Thyroid gland (tissue), 4 donors: ENCODE data around the gene NUFIP2.

Source experiments
- POLR2A ChIP-seq, 2 donors: fragments of 450-650 bp; IDR thresholded peaks; one replicate each; pipeline ENCODE4 v1.6.1; 2017; ENCODE audit warnings: antibody characterized with exemption in 2 of 2, mild to moderate bottlenecking in 2 of 2, moderate library complexity in 1 of 2
- TF ChIP-seq, protein P1 (sequence below), 6 experiments: fragments of 200-600 bp in 3 of 6; fragments of 450-650 bp in 3 of 6; sonication (generic) in 3 of 6; IDR thresholded peaks; one replicate each; pipeline ENCODE4 v1.5.1; 2016 to 2019; ENCODE audit warnings: antibody characterized with exemption in 6 of 6, mild to moderate bottlenecking in 2 of 6, inconsistent platforms in 1 of 6, moderate library complexity in 1 of 6

DNA sequence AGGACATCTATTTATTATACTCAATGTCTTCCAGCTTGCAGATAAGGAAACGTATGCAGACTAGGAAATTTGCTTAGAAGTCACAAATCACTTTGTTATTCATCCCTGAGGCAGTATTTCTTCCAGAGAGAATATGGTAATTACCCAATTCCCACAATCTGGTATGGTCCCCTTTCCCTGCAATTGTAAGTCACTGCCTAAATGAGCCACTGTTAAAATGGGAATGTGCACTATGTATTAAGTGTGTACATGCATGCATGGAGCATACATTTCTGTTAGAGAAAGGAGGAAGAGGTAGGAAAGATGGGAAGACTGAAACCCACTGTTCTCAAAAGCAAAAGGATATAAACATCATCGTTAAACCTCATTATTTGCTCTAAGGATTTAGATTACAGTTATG lies 10.0 kb downstream of the NUFIP2 start:
- TF ChIP-seq, protein P1, sequence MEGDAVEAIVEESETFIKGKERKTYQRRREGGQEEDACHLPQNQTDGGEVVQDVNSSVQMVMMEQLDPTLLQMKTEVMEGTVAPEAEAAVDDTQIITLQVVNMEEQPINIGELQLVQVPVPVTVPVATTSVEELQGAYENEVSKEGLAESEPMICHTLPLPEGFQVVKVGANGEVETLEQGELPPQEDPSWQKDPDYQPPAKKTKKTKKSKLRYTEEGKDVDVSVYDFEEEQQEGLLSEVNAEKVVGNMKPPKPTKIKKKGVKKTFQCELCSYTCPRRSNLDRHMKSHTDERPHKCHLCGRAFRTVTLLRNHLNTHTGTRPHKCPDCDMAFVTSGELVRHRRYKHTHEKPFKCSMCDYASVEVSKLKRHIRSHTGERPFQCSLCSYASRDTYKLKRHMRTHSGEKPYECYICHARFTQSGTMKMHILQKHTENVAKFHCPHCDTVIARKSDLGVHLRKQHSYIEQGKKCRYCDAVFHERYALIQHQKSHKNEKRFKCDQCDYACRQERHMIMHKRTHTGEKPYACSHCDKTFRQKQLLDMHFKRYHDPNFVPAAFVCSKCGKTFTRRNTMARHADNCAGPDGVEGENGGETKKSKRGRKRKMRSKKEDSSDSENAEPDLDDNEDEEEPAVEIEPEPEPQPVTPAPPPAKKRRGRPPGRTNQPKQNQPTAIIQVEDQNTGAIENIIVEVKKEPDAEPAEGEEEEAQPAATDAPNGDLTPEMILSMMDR (IDR thresholded peaks at IDR 0.05), result no peak
- TF ChIP-seq POLR2A (IDR thresholded peaks at IDR 0.05), result no peak
